GF-D8 (cell line): Measurements from ENCODE around the gene CR2.
"Not testable (repeated sequence)": the region's sequence is repeated elsewhere in the genome, so short reads cannot be mapped to it uniquely, and the experiment has no call there.

Experiments
- DNase-seq: peaks from one replicate; lab custom pipeline; 2025; lab: John Stamatoyannopoulos, UW

CR2 gene

GRCh38 chr1:207504438-207504837 is 50.3 kb downstream of the CR2 start:
- DNase-seq, result no peak

GRCh38 chr1:207510444-207510843 is 56.3 kb downstream of the CR2 start:
- no peak for DNase-seq

- no peak for DNase-seq
Observed at GRCh38 chr1:207514890-207515289, 60.8 kb downstream of the CR2 start.

- DNase-seq, result no peak
Observed at GRCh38 chr1:207516729-207517128, 62.6 kb downstream of the CR2 start.

DNA sequence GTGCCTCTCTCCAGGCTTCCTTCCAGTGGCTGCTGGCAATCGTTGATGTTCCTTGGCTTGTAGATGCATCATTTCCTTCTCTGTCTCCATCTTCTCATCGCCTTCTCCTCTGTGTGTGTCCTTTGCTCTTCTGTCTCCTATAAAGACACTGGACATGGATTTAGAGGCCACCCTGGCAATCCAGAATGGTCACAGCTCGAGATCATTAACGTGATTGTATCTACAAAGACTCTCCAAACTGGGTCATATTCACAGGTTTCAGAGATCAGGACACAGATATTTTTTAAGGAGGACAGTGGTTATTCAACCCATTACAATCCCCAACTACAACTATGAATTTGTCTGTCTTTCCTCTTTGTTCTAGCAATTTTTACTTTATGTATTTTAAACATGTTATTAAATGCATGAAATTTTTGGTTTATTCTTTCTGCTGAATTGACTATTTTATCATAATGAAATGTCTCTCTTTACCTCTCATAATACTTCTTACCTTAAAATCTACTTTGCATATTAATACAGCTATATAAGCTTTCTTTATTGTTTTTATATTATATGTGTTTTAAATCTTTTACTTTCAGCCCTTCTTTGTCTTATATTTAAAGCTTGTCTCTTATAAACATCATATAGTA is 64.6 kb downstream of the CR2 start:
- DNase-seq, result no peak

- DNase-seq, result no peak
Observed at GRCh38 chr1:207519505-207520399, 65.6 kb downstream of the CR2 start.

- DNase-seq, result not testable (repeated sequence)
Observed at GRCh38 chr1:207520400-207521345, 66.5 kb downstream of the CR2 start.

- not testable (repeated sequence) for DNase-seq
Observed at GRCh38 chr1:207525239-207525638, 71.1 kb downstream of the CR2 start.

DNA sequence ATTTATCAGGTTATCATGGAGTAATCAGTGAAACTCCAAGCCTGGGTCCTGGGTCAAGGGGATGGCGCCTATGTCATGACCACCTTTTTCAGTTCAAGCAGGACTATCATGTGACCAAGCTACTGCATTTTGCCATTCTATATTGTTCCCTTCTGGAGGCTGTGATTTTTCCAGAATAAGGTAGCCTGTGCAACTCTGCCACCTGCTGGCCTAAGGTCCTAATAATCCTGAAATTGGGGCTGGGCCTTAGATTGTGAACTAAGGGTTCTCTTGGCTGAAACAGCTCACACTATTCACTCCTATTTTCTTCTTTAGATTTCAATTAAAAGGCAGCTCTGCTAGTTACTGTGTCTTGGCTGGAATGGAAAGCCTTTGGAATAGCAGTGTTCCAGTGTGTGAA is 74.3 kb downstream of the CR2 start:
- DNase-seq, result not testable (repeated sequence)

GRCh38 chr1:207536263-207536662 is 82.1 kb downstream of the CR2 start:
- DNase-seq, result not testable (repeated sequence)
